Measurements from ENCODE around the gene HELZ. TPM values are rescaled to one million over a fixed set of nuclear protein-coding genes. Genes with fewer than 3 reads are reported as not detected.

HELZ gene
- total RNA-seq, 4 donors from 2014 or later: 24.4 to 42.4 (median 26.3) TPM

- DNase-seq (ENCODE audit: low spot score in 2 of 2): no peak
- intact Hi-C loops (cut with DNase I; ENCODE audit: low total_unique reads): no loop called here
- 85 to 89% methylated on average over 5 of the region's 5 CpGs for WGBS, 2 donors
Observed at GRCh38 chr17:67229109-67229955, 15.7 kb downstream of the HELZ start.

GRCh38 chr17:67227488-67227887, 17.5 kb downstream of the HELZ start:
- no peak for DNase-seq (ENCODE audit: low spot score in 2 of 2)
- TF ChIP-seq POLR2A (IDR thresholded peaks at IDR 0.05) (no peak), CTCF (IDR thresholded peaks at IDR 0.05) (no peak)
- no peak overlapping the region for H3K4me3 ChIP-seq (ENCODE audit: low read depth, poor library complexity, severe bottlenecking)
- intact Hi-C loops (cut with DNase I; ENCODE audit: low total_unique reads): no loop called here

More at GRCh38 chr17:67229109-67229955, 15.7 kb downstream of the HELZ start:
- no peak for TF ChIP-seq CTCF (IDR thresholded peaks at IDR 0.05)
- no peak for TF ChIP-seq POLR2A (IDR thresholded peaks at IDR 0.05)
- no peak overlapping the region for H3K4me3 ChIP-seq (ENCODE audit: low read depth, poor library complexity, severe bottlenecking)

- WGBS, 2 donors: 88 to 90% methylated on average over 4 of the region's 4 CpGs
- H3K4me3 ChIP-seq (ENCODE audit: low read depth, poor library complexity, severe bottlenecking): no peak overlapping the region
- intact Hi-C loops (cut with DNase I; ENCODE audit: low total_unique reads): no loop called here
- TF ChIP-seq CTCF (IDR thresholded peaks at IDR 0.05) (no peak), POLR2A (IDR thresholded peaks at IDR 0.05) (no peak)
- DNase-seq (ENCODE audit: low spot score in 2 of 2): no peak
Observed at GRCh38 chr17:67225316-67225715, 19.7 kb downstream of the HELZ start.

- intact Hi-C loops (cut with DNase I; ENCODE audit: low total_unique reads): no loop called here
- no peak for DNase-seq (ENCODE audit: low spot score in 2 of 2)
- H3K4me3 ChIP-seq (ENCODE audit: low read depth, poor library complexity, severe bottlenecking): no peak overlapping the region
- WGBS, 2 donors: 97 to 98% methylated on average over 9 of the region's 9 CpGs
- TF ChIP-seq CTCF (IDR thresholded peaks at IDR 0.05): no peak
- no peak for TF ChIP-seq POLR2A (IDR thresholded peaks at IDR 0.05)
Observed at GRCh38 chr17:67224736-67225135, 20.3 kb downstream of the HELZ start.

- intact Hi-C loops (cut with DNase I; ENCODE audit: low total_unique reads): no loop called here
- WGBS, 2 donors: 94% methylated on average over 6 of the region's 6 CpGs
Observed at GRCh38 chr17:67223924-67224323, 21.1 kb downstream of the HELZ start.

More at GRCh38 chr17:67223924-67224323, 21.1 kb downstream of the HELZ start:
- no peak overlapping the region for H3K4me3 ChIP-seq (ENCODE audit: low read depth, poor library complexity, severe bottlenecking)
- TF ChIP-seq CTCF (IDR thresholded peaks at IDR 0.05): no peak
- TF ChIP-seq POLR2A (IDR thresholded peaks at IDR 0.05): no peak
- no peak for DNase-seq (ENCODE audit: low spot score in 2 of 2)

Data from lower leg skin (tissue), 4 donors.